Hepatocyte (in vitro differentiated cells): ENCODE results near the gene GPR161. TPM values are rescaled to one million over a fixed set of nuclear protein-coding genes. Genes with fewer than 3 reads are reported as not detected.
"Not testable (repeated sequence)": the region's sequence is repeated elsewhere in the genome, so short reads cannot be mapped to it uniquely, and the experiment has no call there.

Experiments
- DNase-seq: peaks from one replicate; pipeline ENCODE4 v3.0.0-alpha.2; 2016; ENCODE audit warnings: low spot score
- H2AFZ ChIP-seq: fragments of 200-600 bp; sonication (generic); 2 replicates; pipeline ENCODE4 v1.6.0; 2016; ENCODE audit warnings: antibody characterized with exemption, mild to moderate bottlenecking
- H3K27ac ChIP-seq: fragments of 200-600 bp; sonication (generic); 2 replicates; pipeline ENCODE4 v1.5.1; 2016; ENCODE audit warnings: mild to moderate bottlenecking
- H3K27me3 ChIP-seq: fragments of 200-600 bp; sonication (generic); 2 replicates; pipeline ENCODE4 v1.6.1; 2016
- H3K36me3 ChIP-seq: fragments of 200-600 bp; sonication (generic); replicated peaks from 2 replicates; pipeline ENCODE4 v1.5.1; 2016; ENCODE audit warnings: low read depth; ENCODE audit not compliant: insufficient read depth
- H3K4me1 ChIP-seq: fragments of 200-600 bp; sonication (generic); 2 replicates; pipeline ENCODE4 v1.5.1; 2016; ENCODE audit warnings: mild to moderate bottlenecking, moderate library complexity; ENCODE audit not compliant: insufficient read depth
- H3K4me2 ChIP-seq: fragments of 200-600 bp; sonication (generic); 2 replicates; pipeline ENCODE4 v1.6.0; 2016
- H3K4me3 ChIP-seq: fragments of 200-600 bp; sonication (generic); 2 replicates; pipeline ENCODE4 v1.5.1; 2016; ENCODE audit warnings: mild to moderate bottlenecking
- H3K79me2 ChIP-seq: fragments of 200-600 bp; sonication (generic); 2 replicates; pipeline ENCODE4 v1.6.0; 2017; ENCODE audit warnings: mild to moderate bottlenecking
- H3K9me2 ChIP-seq: fragments of 200-600 bp; sonication (generic); replicated peaks from 2 replicates; pipeline ENCODE4 v1.6.0; 2017; ENCODE audit warnings: mild to moderate bottlenecking; ENCODE audit not compliant: insufficient read depth
- H3K9me3 ChIP-seq: fragments of 200-600 bp; sonication (generic); 2 replicates; pipeline ENCODE4 v1.5.1; 2016; ENCODE audit warnings: low read depth, mild to moderate bottlenecking
- H4K20me1 ChIP-seq: fragments of 200-600 bp; sonication (generic); 2 replicates; pipeline ENCODE4 v1.6.0; 2016; ENCODE audit warnings: mild to moderate bottlenecking; ENCODE audit not compliant: insufficient read depth, poor library complexity, severe bottlenecking
- EZH2 ChIP-seq: fragments of 200-600 bp; sonication (generic); IDR thresholded peaks from 2 replicates; pipeline ENCODE4 v1.6.1; 2016; ENCODE audit warnings: antibody characterized with exemption, mild to moderate bottlenecking, borderline replicate concordance
- EZH2phosphoT487 ChIP-seq: fragments of 200-600 bp; sonication (generic); IDR thresholded peaks from one replicate; pipeline ENCODE4 v1.6.1; 2018; ENCODE audit warnings: antibody characterized with exemption, mild to moderate bottlenecking, low read depth, moderate library complexity; ENCODE audit not compliant: unreplicated experiment, severe bottlenecking
- WGBS: methylation state at CpG from one replicate; pipeline ENCODE4 v1.1.6; 2016; ENCODE audit warnings: low lambda C conversion rate; ENCODE audit errors: missing lambda C conversion rate; 5-methylcytosine and 5-hydroxymethylcytosine counted together
- polyA plus RNA-seq: library from polyadenylated mRNA; unstranded; fragments of >200 nt; fragmentation: Nextera tagmentation; extraction: Ambion mirVana; gene quantifications from 2 replicates; pipeline ENCODE4 v1.2.1, GENCODE V29; 2016
- total RNA-seq: library from RNA; depleted of rRNA; stranded (reverse); fragments of >200 nt; gene quantifications from 2 replicates; pipeline ENCODE4 v1.2.3, GENCODE V29; 2014
- TF ChIP-seq, protein P1 (sequence below): fragments of 200-600 bp; sonication (generic); IDR thresholded peaks from 2 replicates; pipeline ENCODE4 v1.5.1; 2016; ENCODE audit warnings: antibody characterized with exemption, mild to moderate bottlenecking; ENCODE audit not compliant: poor library complexity

Gene GPR161
- total and polyA plus RNA-seq, 2 experiments from 2014 or later, result 15.9 to 19.3 TPM

- H3K4me1 ChIP-seq, result no peaks in the 10 kb centered on the region
- no peaks in the 10 kb centered on the region for H4K20me1 ChIP-seq
- no peaks in the 10 kb centered on the region for H3K27me3 ChIP-seq
- no peak overlapping the region for H2AFZ ChIP-seq
- DNase-seq, result no peak
- H3K79me2 ChIP-seq, result no peaks in the 10 kb centered on the region
- TF ChIP-seq EZH2phosphoT487 (no peak), EZH2 (no peak)
- TF ChIP-seq, protein P1, sequence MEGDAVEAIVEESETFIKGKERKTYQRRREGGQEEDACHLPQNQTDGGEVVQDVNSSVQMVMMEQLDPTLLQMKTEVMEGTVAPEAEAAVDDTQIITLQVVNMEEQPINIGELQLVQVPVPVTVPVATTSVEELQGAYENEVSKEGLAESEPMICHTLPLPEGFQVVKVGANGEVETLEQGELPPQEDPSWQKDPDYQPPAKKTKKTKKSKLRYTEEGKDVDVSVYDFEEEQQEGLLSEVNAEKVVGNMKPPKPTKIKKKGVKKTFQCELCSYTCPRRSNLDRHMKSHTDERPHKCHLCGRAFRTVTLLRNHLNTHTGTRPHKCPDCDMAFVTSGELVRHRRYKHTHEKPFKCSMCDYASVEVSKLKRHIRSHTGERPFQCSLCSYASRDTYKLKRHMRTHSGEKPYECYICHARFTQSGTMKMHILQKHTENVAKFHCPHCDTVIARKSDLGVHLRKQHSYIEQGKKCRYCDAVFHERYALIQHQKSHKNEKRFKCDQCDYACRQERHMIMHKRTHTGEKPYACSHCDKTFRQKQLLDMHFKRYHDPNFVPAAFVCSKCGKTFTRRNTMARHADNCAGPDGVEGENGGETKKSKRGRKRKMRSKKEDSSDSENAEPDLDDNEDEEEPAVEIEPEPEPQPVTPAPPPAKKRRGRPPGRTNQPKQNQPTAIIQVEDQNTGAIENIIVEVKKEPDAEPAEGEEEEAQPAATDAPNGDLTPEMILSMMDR, result no peak
- WGBS, result 73% methylated on average over 1 of the region's 1 CpG
- no peak overlapping the region for H3K4me3 ChIP-seq
- no peaks in the 10 kb centered on the region for H3K9me3 ChIP-seq
- no peaks in the 10 kb centered on the region for H3K36me3 ChIP-seq
- H3K27ac ChIP-seq, result no peak overlapping the region
- no peak overlapping the region for H3K4me2 ChIP-seq
- no peaks in the 10 kb centered on the region for H3K9me2 ChIP-seq
Observed at GRCh38 chr1:168159251-168159650, 22.5 kb upstream of the GPR161 start.

DNA sequence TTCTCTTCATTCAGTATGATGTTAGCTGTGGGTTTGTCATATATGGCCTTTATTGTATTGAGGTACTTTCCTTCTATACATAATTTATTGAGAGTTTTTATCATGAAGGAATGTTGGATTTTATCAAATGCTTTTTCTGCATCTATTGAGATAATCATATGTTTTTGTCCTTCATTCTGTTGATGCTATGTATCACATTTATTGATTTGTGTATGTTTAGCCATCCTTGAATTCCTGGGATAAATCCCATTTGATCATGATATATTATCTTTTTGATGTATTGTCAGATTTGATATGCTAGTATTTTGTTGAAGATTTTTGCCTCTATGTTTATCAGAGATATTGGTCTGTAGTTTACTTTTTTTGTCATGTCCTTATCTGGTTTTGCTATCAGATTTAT is 20.9 kb upstream of the GPR161 start:
- Histone ChIP-seq H3K4me2 (no peak overlapping the region), H3K79me2 (no peaks in the 10 kb centered on the region), H3K36me3 (no peaks in the 10 kb centered on the region), H3K4me1 (no peaks in the 10 kb centered on the region), H4K20me1 (no peaks in the 10 kb centered on the region), H3K9me2 (no peaks in the 10 kb centered on the region), H3K9me3 (no peaks in the 10 kb centered on the region), H2AFZ (no peak overlapping the region), H3K27me3 (no peaks in the 10 kb centered on the region), H3K27ac (no peak overlapping the region), H3K4me3 (no peak overlapping the region)
- no peak for DNase-seq
- TF ChIP-seq EZH2, result no peak
- TF ChIP-seq, protein P1, result no peak
- TF ChIP-seq EZH2phosphoT487, result no peak

- no peak for DNase-seq
- H3K4me3 ChIP-seq, result no peak overlapping the region
- H2AFZ ChIP-seq, result no peak overlapping the region
- H3K4me2 ChIP-seq, result no peak overlapping the region
- no peaks in the 10 kb centered on the region for H4K20me1 ChIP-seq
- no peaks in the 10 kb centered on the region for H3K9me3 ChIP-seq
- H3K4me1 ChIP-seq, result no peaks in the 10 kb centered on the region
- no peaks in the 10 kb centered on the region for H3K79me2 ChIP-seq
- H3K36me3 ChIP-seq, result no peaks in the 10 kb centered on the region
- TF ChIP-seq, protein P1, result no peak
- TF ChIP-seq EZH2phosphoT487, result no peak
- TF ChIP-seq EZH2, result no peak
- 63% methylated on average over 4 of the region's 4 CpGs for whole genome bisulfite sequencing
- no peaks in the 10 kb centered on the region for H3K9me2 ChIP-seq
- no peak overlapping the region for H3K27ac ChIP-seq
- H3K27me3 ChIP-seq, result no peaks in the 10 kb centered on the region
Observed at GRCh38 chr1:168155910-168156309, 19.2 kb upstream of the GPR161 start.

GRCh38 chr1:168154707-168155106 is 18.0 kb upstream of the GPR161 start:
- not testable (repeated sequence) for H3K36me3 ChIP-seq, H3K4me2 ChIP-seq, H3K79me2 ChIP-seq, H3K9me2 ChIP-seq, DNase-seq, H2AFZ ChIP-seq, H3K4me1 ChIP-seq, H3K9me3 ChIP-seq, H3K4me3 ChIP-seq, H3K27me3 ChIP-seq, H3K27ac ChIP-seq, H4K20me1 ChIP-seq
- 84% methylated on average over 4 of the region's 4 CpGs for WGBS
